Activated CD4-positive, CD25-positive, alpha-beta regulatory T cell (primary cell): Measurements from ENCODE around the gene ELK4.

Experiments
- DNase-seq, 4 experiments: peaks; one replicate each; lab custom pipeline; 2025; lab: John Stamatoyannopoulos, UW

Gene ELK4

GRCh38 chr1:205581321-205581980 lies 50.4 kb downstream of the ELK4 start:
- DNase-seq = no peak

GRCh38 chr1:205580923-205581180 lies 51.0 kb downstream of the ELK4 start:
- DNase-seq = no peak

- DNase-seq = no peak
Observed at GRCh38 chr1:205580140-205580922, 51.5 kb downstream of the ELK4 start.

GRCh38 chr1:205579711-205580110 lies 52.1 kb downstream of the ELK4 start:
- DNase-seq = no peak

GRCh38 chr1:205578780-205579571 lies 52.8 kb downstream of the ELK4 start:
- no peak for DNase-seq

- no peak for DNase-seq
Observed at GRCh38 chr1:205577874-205578658, 53.7 kb downstream of the ELK4 start.

- no peak for DNase-seq
Observed at GRCh38 chr1:205576805-205577761, 54.7 kb downstream of the ELK4 start.

- DNase-seq = no peak
Observed at GRCh38 chr1:205576011-205576410, 55.8 kb downstream of the ELK4 start.

- no peak for DNase-seq
Observed at GRCh38 chr1:205575294-205575885, 56.4 kb downstream of the ELK4 start.

GRCh38 chr1:205572421-205572820 lies 59.4 kb downstream of the ELK4 start:
- no peak for DNase-seq

GRCh38 chr1:205571747-205572146 lies 60.1 kb downstream of the ELK4 start:
- DNase-seq = no peak

- no peak for DNase-seq
Observed at GRCh38 chr1:205570796-205571537, 60.8 kb downstream of the ELK4 start.

GRCh38 chr1:205570173-205570501 lies 61.7 kb downstream of the ELK4 start:
- no peak for DNase-seq

GRCh38 chr1:205569411-205570172 lies 62.2 kb downstream of the ELK4 start:
- no peak for DNase-seq

GRCh38 chr1:205568469-205569361 lies 63.1 kb downstream of the ELK4 start:
- no peak for DNase-seq

- DNase-seq = no peak
Observed at GRCh38 chr1:205568135-205568468, 63.7 kb downstream of the ELK4 start.

GRCh38 chr1:205567716-205568115 lies 64.1 kb downstream of the ELK4 start:
- DNase-seq = no peak

- DNase-seq = no peak
Observed at GRCh38 chr1:205565799-205566198, 66.0 kb downstream of the ELK4 start.
